OCI-LY7 (cell line): Measurements from ENCODE around the gene PKHD1. TPM values are rescaled to one million over a fixed set of nuclear protein-coding genes. Genes with fewer than 3 reads are reported as not detected.

Experiments
- BruUV-seq: library from RNA; stranded (reverse); fragments of 400-500 nt; replicated peaks from 2 replicates; lab custom pipeline; 2021; lab: Mats Ljungman, UMichigan
- CTCF ChIA-PET: fragments of 300-600 bp; sonication (Branson Sonifier 250); formaldehyde crosslinking; loops from one replicate; lab custom pipeline; 2022; ENCODE audit warnings: antibody characterized with exemption; ENCODE audit not compliant: unreplicated experiment; lab: Charles Lee
- POLR2A ChIA-PET: fragments of 300-600 bp; sonication (Branson Sonifier 250); formaldehyde crosslinking; loops from one replicate; lab custom pipeline; 2022; ENCODE audit warnings: antibody characterized with exemption; lab: Charles Lee
- DNase-seq: peaks from one replicate; pipeline ENCODE4 v3.0.0-alpha.2; 2015; ENCODE audit warnings: low spot score
- H2AFZ ChIP-seq: fragments of 200-600 bp; sonication (generic), shearing (Covaris generic); 2 replicates; pipeline ENCODE4 v1.6.1; 2014; ENCODE audit warnings: mild to moderate bottlenecking, antibody characterized with exemption, low read length, moderate library complexity
- H3K27ac ChIP-seq: fragments of 200-600 bp; sonication (generic); 2 replicates; pipeline ENCODE4 v1.5.1; 2014; ENCODE audit warnings: mixed run types, low read depth, mild to moderate bottlenecking, moderate library complexity, low read length, inconsistent platforms; ENCODE audit not compliant: poor library complexity, severe bottlenecking
- H3K36me3 ChIP-seq: fragments of 200-600 bp; sonication (generic); 2 replicates; pipeline ENCODE4 v1.6.1; 2014; ENCODE audit warnings: mild to moderate bottlenecking, antibody characterized with exemption, low read length, moderate library complexity, mixed read lengths; ENCODE audit not compliant: insufficient read depth
- H3K4me1 ChIP-seq: fragments of 200-600 bp; sonication (generic); 2 replicates; pipeline ENCODE4 v1.5.1; 2014; ENCODE audit warnings: mild to moderate bottlenecking, low read length; ENCODE audit not compliant: insufficient read depth, poor library complexity, severe bottlenecking
- H3K4me2 ChIP-seq: fragments of 200-600 bp; sonication (generic); 2 replicates; pipeline ENCODE4 v1.6.1; 2014; ENCODE audit warnings: mild to moderate bottlenecking, low read length
- H3K4me3 ChIP-seq: fragments of 200-600 bp; sonication (generic); 2 replicates; pipeline ENCODE4 v1.5.1; 2014; ENCODE audit warnings: mild to moderate bottlenecking, low read depth, low read length; ENCODE audit not compliant: poor library complexity, severe bottlenecking
- H3K79me2 ChIP-seq: fragments of 200-600 bp; sonication (generic); 2 replicates; pipeline ENCODE4 v1.6.1; 2016; ENCODE audit warnings: low read depth, mild to moderate bottlenecking, low read length, moderate library complexity, mixed read lengths; ENCODE audit not compliant: insufficient read depth
- H3K9me2 ChIP-seq: fragments of 200-600 bp; sonication (generic); 2 replicates; pipeline ENCODE4 v1.6.1; 2016; ENCODE audit warnings: mild to moderate bottlenecking, low read length, mixed read lengths; ENCODE audit not compliant: insufficient read depth
- H3K9me3 ChIP-seq: fragments of 200-600 bp; sonication (generic); 2 replicates; pipeline ENCODE4 v1.6.1; 2014; ENCODE audit warnings: mild to moderate bottlenecking, mixed run types, low read length, mixed read lengths
- H4K20me1 ChIP-seq: fragments of 200-600 bp; sonication (generic); 2 replicates; pipeline ENCODE4 v1.6.1; 2014; ENCODE audit warnings: mild to moderate bottlenecking, antibody characterized with exemption, low read length, moderate library complexity, mixed read lengths; ENCODE audit not compliant: insufficient read depth
- CTCF ChIP-seq: fragments of 200-600 bp; sonication (generic); conservative IDR thresholded peaks from 2 replicates; pipeline ENCODE4 v1.5.1; 2014; ENCODE audit warnings: mild to moderate bottlenecking, antibody characterized with exemption, low read length, moderate library complexity, mixed read lengths
- EZH2phosphoT487 ChIP-seq: fragments of 200-600 bp; sonication (generic); IDR thresholded peaks from 2 replicates; pipeline ENCODE4 v1.6.1; 2018; ENCODE audit warnings: low read depth, borderline replicate concordance, mild to moderate bottlenecking, mixed run types, antibody characterized with exemption, low read length, moderate library complexity, mixed read lengths
- intact Hi-C: fragments of 100-400 bp; cut with micrococcal nuclease; formaldehyde crosslinking; loops from one replicate; pipeline ENCODE4 v1.10.0; 2022; ENCODE audit not compliant: unreplicated experiment
- total RNA-seq, 2 experiments: library from RNA; depleted of rRNA in 1 of 2; stranded (reverse); fragments of >200 nt in 1 of 2; shearing (Covaris generic) in 1 of 2; gene quantifications; 2 replicates each; pipeline ENCODE4 v1.2.3, GENCODE V29; 2014 to 2022

Gene PKHD1
- total RNA-seq, 2 experiments from 2014 or later = not detected

- H2AFZ ChIP-seq = no peak overlapping the region
- TF ChIP-seq CTCF = no peak
- TF ChIP-seq EZH2phosphoT487 = no peak
- H4K20me1 ChIP-seq = no peaks in the 10 kb centered on the region
- no peaks in the 10 kb centered on the region for H3K9me3 ChIP-seq
- H3K4me3 ChIP-seq = no peak overlapping the region
- BruUV-seq = no TSS peak
- no peak overlapping the region for H3K27ac ChIP-seq
- no peaks in the 10 kb centered on the region for H3K79me2 ChIP-seq
- H3K36me3 ChIP-seq = no peaks in the 10 kb centered on the region
- intact Hi-C loops = no loop called here
- CTCF ChIA-PET = no interaction called here
- POLR2A ChIA-PET = no interaction called here
- H3K9me2 ChIP-seq = no peaks in the 10 kb centered on the region
- H3K4me1 ChIP-seq = no peaks in the 10 kb centered on the region
- no peak for DNase-seq
- H3K4me2 ChIP-seq = no peak overlapping the region
Measured at GRCh38 chr6:51885957-51886356, 201.5 kb downstream of the PKHD1 start.

GRCh38 chr6:51868591-51869355 is 218.6 kb downstream of the PKHD1 start:
- H3K4me2 ChIP-seq = no peak overlapping the region
- DNase-seq = no peak
- H3K27ac ChIP-seq = no peak overlapping the region
- H4K20me1 ChIP-seq = no peaks in the 10 kb centered on the region
- H3K79me2 ChIP-seq = no peaks in the 10 kb centered on the region
- BruUV-seq = no TSS peak
- ChIA-PET CTCF (no interaction called here), POLR2A (no interaction called here)
- no peak overlapping the region for H3K4me3 ChIP-seq
- H3K36me3 ChIP-seq = no peaks in the 10 kb centered on the region
- TF ChIP-seq EZH2phosphoT487 = no peak
- no peak for TF ChIP-seq CTCF
- intact Hi-C loops = no loop called here
- no peaks in the 10 kb centered on the region for H3K9me2 ChIP-seq
- H2AFZ ChIP-seq = no peak overlapping the region
- H3K9me3 ChIP-seq = no peaks in the 10 kb centered on the region
- no peaks in the 10 kb centered on the region for H3K4me1 ChIP-seq

- H3K27ac ChIP-seq = no peak overlapping the region
- H4K20me1 ChIP-seq = no peaks in the 10 kb centered on the region
- H3K4me1 ChIP-seq = no peaks in the 10 kb centered on the region
- intact Hi-C loops = no loop called here
- no TSS peak for BruUV-seq
- no peak overlapping the region for H3K4me2 ChIP-seq
- no peaks in the 10 kb centered on the region for H3K9me2 ChIP-seq
- TF ChIP-seq EZH2phosphoT487 (no peak), CTCF (no peak)
- H3K9me3 ChIP-seq = no peaks in the 10 kb centered on the region
- H3K36me3 ChIP-seq = no peaks in the 10 kb centered on the region
- DNase-seq = no peak
- POLR2A ChIA-PET = interaction anchor here (0.5 kb wide), 1 partner anchor 67 kb away, joined by 4 read pairs; no protein-coding TSS in a partner anchor
- CTCF ChIA-PET = no interaction called here
- H3K4me3 ChIP-seq = no peak overlapping the region
- no peaks in the 10 kb centered on the region for H3K79me2 ChIP-seq
- no peak overlapping the region for H2AFZ ChIP-seq
Measured at GRCh38 chr6:51866867-51867266, 220.5 kb downstream of the PKHD1 start.
